PFSK-1 (cell line): ENCODE data around the gene CRYAA.

ENCODE experiments used
- POLR2AphosphoS5 ChIP-seq: IDR thresholded peaks from 2 replicates; pipeline ENCODE4 v1.6.1; 2012; ENCODE audit warnings: low read depth, mild to moderate bottlenecking, control low read depth, low read length, moderate library complexity
- TAF1 ChIP-seq: IDR thresholded peaks from 2 replicates; pipeline ENCODE4 v1.6.1; 2012; ENCODE audit warnings: low read length, control low read depth, borderline replicate concordance; ENCODE audit not compliant: insufficient read depth

DNA sequence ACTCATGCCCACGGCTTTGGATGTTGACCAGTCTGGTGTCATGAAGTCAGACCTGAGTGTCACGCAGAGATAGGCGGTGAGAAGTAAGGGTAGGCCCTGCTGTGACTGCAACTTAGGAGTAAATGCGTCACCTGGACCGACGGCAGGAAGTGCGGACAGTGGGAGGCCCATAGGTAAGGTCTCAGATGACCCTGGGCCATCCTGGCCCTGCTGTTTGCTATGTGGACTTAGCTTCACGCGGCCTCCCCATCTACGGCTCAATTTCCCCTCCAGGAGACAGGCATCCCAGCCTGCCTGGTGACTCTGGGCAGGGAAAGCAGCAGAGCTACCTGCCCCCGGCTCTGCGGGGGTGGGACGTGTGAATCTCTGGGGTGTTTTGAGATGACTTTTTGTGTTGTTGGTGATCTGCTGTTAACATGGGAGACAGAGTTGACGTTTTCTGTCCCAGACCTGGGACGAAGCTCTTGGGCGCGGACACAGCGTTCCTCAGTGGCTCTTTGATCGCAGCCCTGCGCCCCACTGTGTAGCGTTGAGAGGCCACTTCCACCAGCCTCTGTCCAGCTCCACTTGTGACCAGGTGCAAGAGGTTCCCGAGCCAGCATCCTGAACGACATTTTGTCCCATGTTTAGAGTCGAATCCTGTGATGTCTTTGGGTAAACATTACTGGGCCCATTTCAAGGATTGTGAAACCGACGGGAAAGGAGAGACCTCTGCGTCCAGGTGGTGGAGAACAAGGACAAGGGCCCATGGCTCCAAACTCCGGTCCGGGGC lies 39.9 kb downstream of the CRYAA start:
- no peak for TF ChIP-seq TAF1
- TF ChIP-seq POLR2AphosphoS5: no peak
